Prostate gland (tissue), 2 donors: ENCODE measurements around the gene BIK.

ENCODE experiments used
- CTCF ChIP-seq, 4 experiments: fragments of 200-600 bp in 2 of 4; fragments of 450-650 bp in 2 of 4; sonication (generic) in 2 of 4; IDR thresholded peaks; 1 replicate in 3 of 4; 2 replicates in 1 of 4; pipeline ENCODE4 v1.5.1; 2016 to 2019; ENCODE audit warnings: antibody characterized with exemption in 4 of 4, mild to moderate bottlenecking in 2 of 4, moderate library complexity in 2 of 4
- POLR2A ChIP-seq: fragments of 450-650 bp; IDR thresholded peaks from one replicate; pipeline ENCODE4 v1.6.1; 2016; ENCODE audit warnings: antibody characterized with exemption, mild to moderate bottlenecking
- POLR2AphosphoS5 ChIP-seq: sonication (generic); formaldehyde crosslinking; IDR thresholded peaks from one replicate; pipeline ENCODE4 v1.6.1; 2017; ENCODE audit warnings: antibody characterized with exemption

- no peak for TF ChIP-seq CTCF (IDR thresholded peaks at IDR 0.05)
- no peak for TF ChIP-seq POLR2A
- TF ChIP-seq POLR2AphosphoS5 = no peak
Measured at GRCh38 chr22:43160497-43161126, 50.1 kb downstream of the BIK start.
